GM12801 (cell line): ENCODE results near the gene AZIN2.

Experiments used
- CTCF ChIP-seq: IDR thresholded peaks from one replicate; pipeline ENCODE4 v1.5.1; 2011; ENCODE audit warnings: control low read depth; ENCODE audit not compliant: insufficient read length; ENCODE audit errors: extremely low read depth

The AZIN2 gene

GRCh38 chr1:33081554-33082305, 777 bp downstream of the AZIN2 start:
- no peak for TF ChIP-seq CTCF

GRCh38 chr1:33082575-33083108, 1.7 kb downstream of the AZIN2 start:
- TF ChIP-seq CTCF, result no peak

- no peak for TF ChIP-seq CTCF
Measured at GRCh38 chr1:33085332-33085731, 4.4 kb downstream of the AZIN2 start.

- no peak for TF ChIP-seq CTCF
Measured at GRCh38 chr1:33086384-33086850, 5.5 kb downstream of the AZIN2 start.

- no peak for TF ChIP-seq CTCF
Measured at GRCh38 chr1:33087677-33088076, 6.7 kb downstream of the AZIN2 start.

GRCh38 chr1:33088119-33088906, 7.4 kb downstream of the AZIN2 start:
- no peak for TF ChIP-seq CTCF

GRCh38 chr1:33089457-33089856, 8.5 kb downstream of the AZIN2 start:
- no peak for TF ChIP-seq CTCF
